Smooth muscle cell of the pulmonary artery (primary cell): ENCODE measurements around the gene APBA1. TPM values are rescaled to one million over a fixed set of nuclear protein-coding genes. Genes with fewer than 3 reads are reported as not detected.

Source experiments
- total RNA-seq: library from RNA; depleted of rRNA; stranded (reverse); fragments of >200 nt; gene quantifications from 2 replicates; pipeline ENCODE4 v1.2.3, GENCODE V29; 2014

The APBA1 gene
- total RNA-seq: 14.5 and 21.8 TPM in 2 replicates

DNA sequence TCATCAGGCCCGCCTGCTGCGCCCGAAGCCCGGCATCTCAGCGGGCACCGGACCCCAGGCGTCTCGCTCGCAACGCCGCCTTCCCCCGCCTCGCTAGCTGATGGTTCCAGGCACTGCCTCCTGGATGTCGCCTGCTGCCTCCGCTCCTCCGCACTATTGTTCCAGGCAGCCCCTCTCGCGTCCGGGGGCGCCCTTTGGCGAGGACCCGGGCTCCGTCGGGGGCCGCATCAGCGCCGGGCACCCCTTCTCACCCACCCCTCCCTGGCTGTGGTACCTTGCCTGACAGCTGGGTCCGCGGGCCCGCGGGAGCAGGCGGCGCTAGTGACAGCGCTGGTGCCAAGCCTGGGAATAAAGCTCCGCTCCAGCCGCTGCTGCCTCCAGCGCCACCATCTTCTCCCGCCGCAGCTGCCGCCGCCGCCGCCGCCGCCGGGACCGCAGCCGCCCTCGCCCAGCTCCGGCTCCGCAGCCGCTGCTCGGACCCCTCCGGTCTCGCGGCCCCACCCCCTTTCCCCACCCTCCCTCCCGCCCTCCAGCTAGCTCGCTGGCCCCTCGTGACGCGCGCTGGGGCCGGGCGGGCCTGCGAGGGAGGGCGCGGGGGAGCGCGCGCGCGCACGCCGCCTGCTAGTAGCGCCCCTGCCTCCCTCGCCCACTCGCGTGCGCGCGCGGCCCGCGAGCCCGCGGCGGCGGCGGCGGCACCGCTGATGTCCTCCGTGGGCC is at the start of gene APBA1:
Gene APBA1 (minus strand): TSS at position 493 of the 717 bp plus-strand sequence.

Other genes with a start within 250 kb of the APBA1 start
- 79.2 and 81.3 TPM in 2 replicates for gene PTAR1, start 87.6 kb upstream of the APBA1 start, total RNA-seq
- not detected in 2 replicates for gene CFAP95, start 148.4 kb upstream of the APBA1 start, total RNA-seq